DOHH2 (cell line): Measurements from ENCODE around the gene OLFM1.

ENCODE experiments used
- CTCF ChIP-seq: fragments of 200-600 bp; sonication (generic); IDR thresholded peaks from one replicate; pipeline ENCODE4 v1.5.1; 2014; ENCODE audit warnings: antibody characterized with exemption, mild to moderate bottlenecking, low read depth, low read length; ENCODE audit not compliant: poor library complexity, severe bottlenecking
- EZH2phosphoT487 ChIP-seq: fragments of 200-600 bp; sonication (generic); IDR thresholded peaks from 2 replicates; pipeline ENCODE4 v1.6.1; 2017; ENCODE audit warnings: borderline replicate concordance, mild to moderate bottlenecking, antibody characterized with exemption, low read length, moderate library complexity, mixed read lengths

DNA sequence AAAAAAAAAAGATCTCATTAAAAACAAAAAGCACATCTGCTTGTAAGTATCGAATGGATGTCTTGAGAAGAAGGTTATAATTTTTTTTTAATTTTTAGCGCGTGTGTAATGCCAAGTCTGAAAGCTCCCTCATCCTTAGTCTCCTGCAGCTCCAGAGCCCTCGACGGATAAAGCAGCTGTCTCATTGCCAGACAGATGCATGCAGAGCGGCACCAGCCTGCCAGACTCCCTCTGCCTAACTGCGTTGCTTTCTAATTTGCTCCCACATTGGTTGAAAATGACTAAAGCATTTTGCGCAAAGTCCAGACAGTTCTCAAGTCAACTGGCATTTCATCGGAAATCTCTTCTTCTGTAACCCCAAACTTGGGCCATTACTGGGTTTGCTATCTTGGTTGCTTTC lies 29.4 kb downstream of the OLFM1 start:
- no peak for TF ChIP-seq CTCF
- TF ChIP-seq EZH2phosphoT487: no peak
